Vagina (tissue), 2 donors: ENCODE data around the gene FKTN. TPM values are rescaled to one million over a fixed set of nuclear protein-coding genes. Genes with fewer than 3 reads are reported as not detected.

ENCODE experiments used
- DNase-seq, 2 donors: peaks; one replicate each; pipeline ENCODE4 v3.0.0-alpha.2; 2017; ENCODE audit errors: extremely low spot score in 2 of 2
- H3K27ac ChIP-seq: fragments of 200-600 bp; sonication (generic); one replicate; pipeline ENCODE4 v1.5.1; 2019
- H3K27me3 ChIP-seq: fragments of 200-600 bp; sonication (generic); one replicate; pipeline ENCODE4 v1.5.1; 2019
- H3K36me3 ChIP-seq, 2 donors: fragments of 200-600 bp; sonication (generic); one replicate each; pipeline ENCODE4 v1.5.1; 2017 to 2019
- H3K4me1 ChIP-seq: fragments of 200-600 bp; sonication (generic); one replicate; pipeline ENCODE4 v1.5.1; 2019
- H3K4me3 ChIP-seq, 2 donors: fragments of 200-600 bp; sonication (generic); 1 replicate in 1 of 2; 2 replicates in 1 of 2; pipeline ENCODE4 v1.5.1; 2016 to 2019
- H3K9me3 ChIP-seq: fragments of 200-600 bp; sonication (generic); one replicate; pipeline ENCODE4 v1.5.1; 2019
- CTCF ChIP-seq, 3 experiments: fragments of 450-650 bp in 2 of 3; fragments of 200-600 bp in 1 of 3; sonication (generic) in 1 of 3; IDR thresholded peaks; one replicate each; pipeline ENCODE4 v1.5.1; 2017 to 2019; ENCODE audit warnings: antibody characterized with exemption in 3 of 3, mild to moderate bottlenecking in 2 of 3, moderate library complexity in 2 of 3
- POLR2A ChIP-seq, 2 donors: fragments of 450-650 bp; IDR thresholded peaks; one replicate each; pipeline ENCODE4 v1.6.1; 2017; ENCODE audit warnings: antibody characterized with exemption in 2 of 2, mild to moderate bottlenecking in 2 of 2, moderate library complexity in 2 of 2
- POLR2AphosphoS5 ChIP-seq, 2 donors: sonication (generic); formaldehyde crosslinking; IDR thresholded peaks; one replicate each; pipeline ENCODE4 v1.9.0; 2017; ENCODE audit warnings: antibody characterized with exemption in 2 of 2, mild to moderate bottlenecking in 2 of 2, low read depth in 1 of 2; ENCODE audit not compliant: insufficient read depth in 1 of 2
- intact Hi-C: fragments of 100-400 bp; cut with DNase I; formaldehyde crosslinking; loops from one replicate; pipeline ENCODE4 v1.15.1; 2023
- total RNA-seq: library from RNA; depleted of rRNA; stranded (reverse); fragments of >200 nt; gene quantifications from one replicate; pipeline ENCODE4 v1.2.3, GENCODE V29; 2016

The FKTN gene
- total RNA-seq, 1 donor from 2014 or later = 5.9 TPM

- TF ChIP-seq CTCF (IDR thresholded peaks at IDR 0.05) (no peak), POLR2AphosphoS5 (IDR thresholded peaks at IDR 0.05; ENCODE audit: insufficient read depth in 1 of 2, low read depth in 1 of 2) (no peak), POLR2A (IDR thresholded peaks at IDR 0.05) (no peak)
- DNase-seq = no peak
- Histone ChIP-seq H3K27me3 (no peaks in the 10 kb centered on the region), H3K4me3 (no peak overlapping the region), H3K36me3 (peaks cover 0 to 3% of the 10 kb centered on the region in 2 donors), H3K4me1 (no peaks in the 10 kb centered on the region), H3K27ac (no peak overlapping the region), H3K9me3 (peaks cover 2% of the 10 kb centered on the region)
- intact Hi-C loops = no loop called here
Measured at GRCh38 chr9:105639936-105640335, 82.0 kb downstream of the FKTN start.

GRCh38 chr9:105643795-105644194 is 85.9 kb downstream of the FKTN start:
- no peak for TF ChIP-seq POLR2A (IDR thresholded peaks at IDR 0.05)
- TF ChIP-seq POLR2AphosphoS5 (IDR thresholded peaks at IDR 0.05; ENCODE audit: insufficient read depth in 1 of 2, low read depth in 1 of 2) = no peak
- no peak for TF ChIP-seq CTCF (IDR thresholded peaks at IDR 0.05)
- DNase-seq = no peak
- Histone ChIP-seq H3K27ac (no peak overlapping the region), H3K27me3 (no peaks in the 10 kb centered on the region), H3K4me1 (no peaks in the 10 kb centered on the region), H3K9me3 (peaks cover 2% of the 10 kb centered on the region), H3K4me3 (no peak overlapping the region), H3K36me3 (peaks cover 0 to 3% of the 10 kb centered on the region in 2 donors)
- intact Hi-C loops = no loop called here

GRCh38 chr9:105646879-105647594 is 89.1 kb downstream of the FKTN start:
- Histone ChIP-seq H3K4me1 (no peaks in the 10 kb centered on the region), H3K36me3 (no peaks in the 10 kb centered on the region), H3K27me3 (no peaks in the 10 kb centered on the region), H3K27ac (no peak overlapping the region), H3K9me3 (no peaks in the 10 kb centered on the region), H3K4me3 (no peak overlapping the region)
- TF ChIP-seq POLR2AphosphoS5 (IDR thresholded peaks at IDR 0.05; ENCODE audit: insufficient read depth in 1 of 2, low read depth in 1 of 2) = no peak
- no peak for TF ChIP-seq POLR2A (IDR thresholded peaks at IDR 0.05)
- no peak for TF ChIP-seq CTCF (IDR thresholded peaks at IDR 0.05)
- DNase-seq = no peak
- intact Hi-C loops = no loop called here

- Histone ChIP-seq H3K4me1 (no peaks in the 10 kb centered on the region), H3K9me3 (no peaks in the 10 kb centered on the region), H3K27ac (no peak overlapping the region), H3K36me3 (no peaks in the 10 kb centered on the region), H3K4me3 (no peak overlapping the region), H3K27me3 (no peaks in the 10 kb centered on the region)
- DNase-seq = no peak
- intact Hi-C loops = no loop called here
- TF ChIP-seq POLR2AphosphoS5 (IDR thresholded peaks at IDR 0.05; ENCODE audit: insufficient read depth in 1 of 2, low read depth in 1 of 2) = no peak
- TF ChIP-seq POLR2A (IDR thresholded peaks at IDR 0.05) = no peak
- no peak for TF ChIP-seq CTCF (IDR thresholded peaks at IDR 0.05)
Measured at GRCh38 chr9:105647595-105648349, 89.8 kb downstream of the FKTN start.

GRCh38 chr9:105651806-105652205 is 93.9 kb downstream of the FKTN start:
- no peak for TF ChIP-seq POLR2AphosphoS5 (IDR thresholded peaks at IDR 0.05; ENCODE audit: insufficient read depth in 1 of 2, low read depth in 1 of 2)
- no peak for TF ChIP-seq CTCF (IDR thresholded peaks at IDR 0.05)
- TF ChIP-seq POLR2A (IDR thresholded peaks at IDR 0.05) = no peak
- intact Hi-C loops = no loop called here
- Histone ChIP-seq H3K27ac (no peak overlapping the region), H3K27me3 (no peaks in the 10 kb centered on the region), H3K36me3 (no peaks in the 10 kb centered on the region), H3K4me1 (peaks cover 12% of the 10 kb centered on the region), H3K4me3 (no peak overlapping the region), H3K9me3 (no peaks in the 10 kb centered on the region)
- no peak for DNase-seq
